ENCODE data around the gene TRPM3. TPM values are rescaled to one million over a fixed set of nuclear protein-coding genes. Genes with fewer than 3 reads are reported as not detected.
"Not testable (repeated sequence)": the region's sequence is repeated elsewhere in the genome, so short reads cannot be mapped to it uniquely, and the experiment has no call there.

Gene TRPM3
- total RNA-seq, 1 experiment from 2014 or later, result not detected

DNA sequence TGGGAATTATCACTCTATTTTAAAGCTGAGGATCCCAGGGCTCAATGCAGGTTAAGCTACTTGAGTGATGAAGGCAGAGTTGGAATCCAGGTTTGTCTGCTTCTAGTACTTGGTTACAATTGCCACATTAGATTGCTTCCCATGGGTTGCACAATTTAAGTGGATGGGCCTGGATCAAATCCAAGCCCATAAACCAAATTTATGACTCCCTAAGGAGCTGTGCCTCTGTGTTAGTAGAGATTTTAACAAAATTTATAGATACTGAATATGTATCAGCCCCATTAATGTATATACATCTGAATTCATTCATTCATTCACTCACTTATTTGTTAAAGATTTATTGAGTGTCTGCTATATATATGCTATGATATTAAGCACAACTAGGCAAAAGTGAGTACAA lies 374.7 kb downstream of the TRPM3 start:
- intact Hi-C loops (cut with micrococcal nuclease; ENCODE audit: unreplicated experiment) (no loop called here), in situ Hi-C loops (cut with HindIII; ENCODE audit: low pct_unique_long_range_greater_than_20kb, low sequenced_read_pairs) (no loop called here)
- POLR2A ChIA-PET, result no interaction called here
- no peaks in the 10 kb centered on the region for H3K9me3 ChIP-seq (ENCODE audit: control insufficient read depth, insufficient read depth, low read depth, low read length)
- no TSS peak for BruUV-seq (replicated peaks)
- CTCF ChIA-PET, result no interaction called here
- no peak overlapping the region for H3K4me3 ChIP-seq (ENCODE audit: low read depth in 2 of 2, low read length in 2 of 2)
- ATAC-seq (no peak), DNase-seq (ENCODE audit: low read depth, low spot score) (no peak)
- TF ChIP-seq POLR2AphosphoS5 (IDR thresholded peaks at IDR 0.05; ENCODE audit: low read depth, low read length) (no peak), CTCF (IDR thresholded peaks at IDR 0.05) (no peak), TCF7L2 (IDR thresholded peaks at IDR 0.05; ENCODE audit: low read depth, low read length) (no peak), SIN3A (IDR thresholded peaks at IDR 0.05; ENCODE audit: borderline replicate concordance, insufficient read depth, low read depth, low read length) (no peak)
- TF ChIP-seq, protein P1, sequence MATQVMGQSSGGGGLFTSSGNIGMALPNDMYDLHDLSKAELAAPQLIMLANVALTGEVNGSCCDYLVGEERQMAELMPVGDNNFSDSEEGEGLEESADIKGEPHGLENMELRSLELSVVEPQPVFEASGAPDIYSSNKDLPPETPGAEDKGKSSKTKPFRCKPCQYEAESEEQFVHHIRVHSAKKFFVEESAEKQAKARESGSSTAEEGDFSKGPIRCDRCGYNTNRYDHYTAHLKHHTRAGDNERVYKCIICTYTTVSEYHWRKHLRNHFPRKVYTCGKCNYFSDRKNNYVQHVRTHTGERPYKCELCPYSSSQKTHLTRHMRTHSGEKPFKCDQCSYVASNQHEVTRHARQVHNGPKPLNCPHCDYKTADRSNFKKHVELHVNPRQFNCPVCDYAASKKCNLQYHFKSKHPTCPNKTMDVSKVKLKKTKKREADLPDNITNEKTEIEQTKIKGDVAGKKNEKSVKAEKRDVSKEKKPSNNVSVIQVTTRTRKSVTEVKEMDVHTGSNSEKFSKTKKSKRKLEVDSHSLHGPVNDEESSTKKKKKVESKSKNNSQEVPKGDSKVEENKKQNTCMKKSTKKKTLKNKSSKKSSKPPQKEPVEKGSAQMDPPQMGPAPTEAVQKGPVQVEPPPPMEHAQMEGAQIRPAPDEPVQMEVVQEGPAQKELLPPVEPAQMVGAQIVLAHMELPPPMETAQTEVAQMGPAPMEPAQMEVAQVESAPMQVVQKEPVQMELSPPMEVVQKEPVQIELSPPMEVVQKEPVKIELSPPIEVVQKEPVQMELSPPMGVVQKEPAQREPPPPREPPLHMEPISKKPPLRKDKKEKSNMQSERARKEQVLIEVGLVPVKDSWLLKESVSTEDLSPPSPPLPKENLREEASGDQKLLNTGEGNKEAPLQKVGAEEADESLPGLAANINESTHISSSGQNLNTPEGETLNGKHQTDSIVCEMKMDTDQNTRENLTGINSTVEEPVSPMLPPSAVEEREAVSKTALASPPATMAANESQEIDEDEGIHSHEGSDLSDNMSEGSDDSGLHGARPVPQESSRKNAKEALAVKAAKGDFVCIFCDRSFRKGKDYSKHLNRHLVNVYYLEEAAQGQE (IDR thresholded peaks at IDR 0.05; ENCODE audit: insufficient read depth in 1 of 2, low read depth in 2 of 2, low read length in 1 of 2), result no peak
- no peaks in the 10 kb centered on the region for H3K4me1 ChIP-seq (ENCODE audit: control insufficient read depth, insufficient read depth, low read length)
- H3K27me3 ChIP-seq (ENCODE audit: control insufficient read depth, insufficient read depth, low read length), result no peaks in the 10 kb centered on the region
- no peak overlapping the region for H3K27ac ChIP-seq (ENCODE audit: low read length)
- H3K36me3 ChIP-seq (ENCODE audit: control insufficient read depth, insufficient read depth, low read length), result no peaks in the 10 kb centered on the region

- intact Hi-C loops (cut with micrococcal nuclease; ENCODE audit: unreplicated experiment), result no loop called here
- no peak for TF ChIP-seq TCF7L2 (IDR thresholded peaks at IDR 0.05; ENCODE audit: low read depth, low read length)
- no peak for TF ChIP-seq SIN3A (IDR thresholded peaks at IDR 0.05; ENCODE audit: borderline replicate concordance, insufficient read depth, low read depth, low read length)
- no peak for TF ChIP-seq CTCF (IDR thresholded peaks at IDR 0.05)
- TF ChIP-seq, protein P1 (IDR thresholded peaks at IDR 0.05; ENCODE audit: insufficient read depth in 1 of 2, low read depth in 2 of 2, low read length in 1 of 2), result no peak
- no peak for TF ChIP-seq POLR2AphosphoS5 (IDR thresholded peaks at IDR 0.05; ENCODE audit: low read depth, low read length)
Observed at GRCh38 chr9:70746316-70746715, 375.1 kb downstream of the TRPM3 start.

GRCh38 chr9:70724794-70725193 lies 396.6 kb downstream of the TRPM3 start:
- H3K9me3 ChIP-seq (ENCODE audit: control insufficient read depth, insufficient read depth, low read depth, low read length); DNase-seq (ENCODE audit: low read depth, low spot score); BruUV-seq (replicated peaks); CTCF ChIA-PET; ATAC-seq; H3K27ac ChIP-seq (ENCODE audit: low read length); H3K27me3 ChIP-seq (ENCODE audit: control insufficient read depth, insufficient read depth, low read length); H3K36me3 ChIP-seq (ENCODE audit: control insufficient read depth, insufficient read depth, low read length); H3K4me1 ChIP-seq (ENCODE audit: control insufficient read depth, insufficient read depth, low read length); POLR2A ChIA-PET; intact Hi-C loops (cut with micrococcal nuclease; ENCODE audit: unreplicated experiment); in situ Hi-C loops (cut with HindIII; ENCODE audit: low pct_unique_long_range_greater_than_20kb, low sequenced_read_pairs); H3K4me3 ChIP-seq (ENCODE audit: low read depth in 2 of 2, low read length in 2 of 2): not testable (repeated sequence)

More at GRCh38 chr9:70746316-70746715, 375.1 kb downstream of the TRPM3 start:
- CTCF ChIA-PET, result no interaction called here
- in situ Hi-C loops (cut with HindIII; ENCODE audit: low pct_unique_long_range_greater_than_20kb, low sequenced_read_pairs), result no loop called here
- no peak for ATAC-seq
- Histone ChIP-seq H3K27ac (ENCODE audit: low read length) (no peak overlapping the region), H3K27me3 (ENCODE audit: control insufficient read depth, insufficient read depth, low read length) (no peaks in the 10 kb centered on the region), H3K4me1 (ENCODE audit: control insufficient read depth, insufficient read depth, low read length) (no peaks in the 10 kb centered on the region), H3K9me3 (ENCODE audit: control insufficient read depth, insufficient read depth, low read depth, low read length) (no peaks in the 10 kb centered on the region), H3K4me3 (ENCODE audit: low read depth in 2 of 2, low read length in 2 of 2) (no peak overlapping the region), H3K36me3 (ENCODE audit: control insufficient read depth, insufficient read depth, low read length) (no peaks in the 10 kb centered on the region)
- POLR2A ChIA-PET, result no interaction called here
- BruUV-seq (replicated peaks), result no TSS peak
- no peak for DNase-seq (ENCODE audit: low read depth, low spot score)

GRCh38 chr9:70724025-70724424 lies 397.4 kb downstream of the TRPM3 start:
- H3K27me3 ChIP-seq (ENCODE audit: control insufficient read depth, insufficient read depth, low read length); H3K9me3 ChIP-seq (ENCODE audit: control insufficient read depth, insufficient read depth, low read depth, low read length); H3K36me3 ChIP-seq (ENCODE audit: control insufficient read depth, insufficient read depth, low read length); H3K4me1 ChIP-seq (ENCODE audit: control insufficient read depth, insufficient read depth, low read length); DNase-seq (ENCODE audit: low read depth, low spot score); in situ Hi-C loops (cut with HindIII; ENCODE audit: low pct_unique_long_range_greater_than_20kb, low sequenced_read_pairs); ATAC-seq; intact Hi-C loops (cut with micrococcal nuclease; ENCODE audit: unreplicated experiment); H3K27ac ChIP-seq (ENCODE audit: low read length); POLR2A ChIA-PET; H3K4me3 ChIP-seq (ENCODE audit: low read depth in 2 of 2, low read length in 2 of 2); CTCF ChIA-PET; BruUV-seq (replicated peaks): not testable (repeated sequence)

Measured in Panc1 (cell line).